Lower lobe of right lung (tissue), 2 donors: Measurements from ENCODE around the gene EYA2. TPM values are rescaled to one million over a fixed set of nuclear protein-coding genes. Genes with fewer than 3 reads are reported as not detected.

Experiments
- ATAC-seq, 2 donors: fragments of 200-7000 bp; cut with Tn5 transposase; one replicate each; pipeline ENCODE4 v1.9.1; 2020 to 2022; ENCODE audit warnings: mild to moderate bottlenecking in 2 of 2, moderate library complexity in 2 of 2
- DNase-seq: peaks from one replicate; pipeline ENCODE4 v3.0.0-alpha.2; 2020
- H3K27ac ChIP-seq: fragments of 200-600 bp; one replicate; pipeline ENCODE4 v1.8.0; 2022
- H3K27me3 ChIP-seq: fragments of 200-600 bp; one replicate; pipeline ENCODE4 v1.8.0; 2022; ENCODE audit warnings: low read depth
- H3K36me3 ChIP-seq: fragments of 200-600 bp; one replicate; pipeline ENCODE4 v1.8.0; 2022; ENCODE audit warnings: mild to moderate bottlenecking
- H3K4me1 ChIP-seq: fragments of 200-600 bp; one replicate; pipeline ENCODE4 v1.8.0; 2022
- H3K4me3 ChIP-seq: fragments of 200-600 bp; one replicate; pipeline ENCODE4 v1.8.0; 2022; ENCODE audit warnings: mild to moderate bottlenecking
- H3K9me3 ChIP-seq: fragments of 200-600 bp; one replicate; pipeline ENCODE4 v1.8.0; 2022
- CTCF ChIP-seq: fragments of 200-600 bp; IDR thresholded peaks from one replicate; pipeline ENCODE4 v1.8.0; 2022; ENCODE audit warnings: antibody characterized with exemption, mild to moderate bottlenecking
- intact Hi-C: fragments of 100-400 bp; cut with DNase I; formaldehyde crosslinking; loops from one replicate; pipeline ENCODE4 v1.11.0; 2022
- total RNA-seq: library from RNA; stranded (reverse); fragmentation: NEBNext Ultra II Directional; extraction: Animal tissue kit (Norgen Biotek cat#: 25700); gene quantifications from one replicate; pipeline ENCODE4 v1.2.1, GENCODE V29; 2021
- donor health status: DM: no; HTN: yes; CAD: no; lungs with severe emphysema.

EYA2 gene
- total RNA-seq, 1 donor from 2014 or later: 3.5 TPM

- no peak overlapping the region for H3K4me3 ChIP-seq
- no peak for ATAC-seq
Observed at GRCh38 chr20:47164140-47164539, 269.5 kb downstream of the EYA2 start.

GRCh38 chr20:47165376-47165865, 270.8 kb downstream of the EYA2 start:
- Histone ChIP-seq H3K36me3 (no peaks in the 10 kb centered on the region), H3K9me3 (no peaks in the 10 kb centered on the region), H3K4me1 (no peaks in the 10 kb centered on the region), H3K27ac (no peak overlapping the region), H3K4me3 (no peak overlapping the region), H3K27me3 (peaks cover 8% of the 10 kb centered on the region)
- intact Hi-C loops: no loop called here
- ATAC-seq (no peak), DNase-seq (no peak)
- TF ChIP-seq CTCF: no peak

More at GRCh38 chr20:47164140-47164539, 269.5 kb downstream of the EYA2 start:
- no peaks in the 10 kb centered on the region for H3K36me3 ChIP-seq
- H3K27me3 ChIP-seq: peaks cover 7% of the 10 kb centered on the region
- H3K9me3 ChIP-seq: no peaks in the 10 kb centered on the region
- no peak overlapping the region for H3K27ac ChIP-seq
- intact Hi-C loops: no loop called here
- DNase-seq: no peak
- TF ChIP-seq CTCF: no peak
- no peaks in the 10 kb centered on the region for H3K4me1 ChIP-seq

GRCh38 chr20:47167846-47168245, 273.2 kb downstream of the EYA2 start:
- Histone ChIP-seq H3K9me3 (no peaks in the 10 kb centered on the region), H3K27me3 (peaks cover 14% of the 10 kb centered on the region), H3K36me3 (no peaks in the 10 kb centered on the region), H3K27ac (no peak overlapping the region), H3K4me3 (no peak overlapping the region), H3K4me1 (no peaks in the 10 kb centered on the region)
- intact Hi-C loops: no loop called here
- ATAC-seq (no peak), DNase-seq (no peak)
- no peak for TF ChIP-seq CTCF

GRCh38 chr20:47172579-47172978, 277.9 kb downstream of the EYA2 start:
- peaks cover 17% of the 10 kb centered on the region for H3K27me3 ChIP-seq
- no peak overlapping the region for H3K4me3 ChIP-seq
- DNase-seq (no peak), ATAC-seq (no peak)
- H3K4me1 ChIP-seq: no peaks in the 10 kb centered on the region
- H3K36me3 ChIP-seq: no peaks in the 10 kb centered on the region
- no peak overlapping the region for H3K27ac ChIP-seq
- H3K9me3 ChIP-seq: no peaks in the 10 kb centered on the region
- intact Hi-C loops: no loop called here
- TF ChIP-seq CTCF: no peak

- ATAC-seq: no peak
Observed at GRCh38 chr20:47173596-47174216, 279.1 kb downstream of the EYA2 start.

More at GRCh38 chr20:47173596-47174216, 279.1 kb downstream of the EYA2 start:
- Histone ChIP-seq H3K9me3 (no peaks in the 10 kb centered on the region), H3K27me3 (peaks cover 14% of the 10 kb centered on the region), H3K4me3 (no peak overlapping the region), H3K4me1 (no peaks in the 10 kb centered on the region), H3K36me3 (no peaks in the 10 kb centered on the region), H3K27ac (no peak overlapping the region)
- intact Hi-C loops: no loop called here
- no peak for TF ChIP-seq CTCF
- no peak for DNase-seq
